NCI-H1694 (cell line): ENCODE data around the gene BICC1.
A peak's percentile ranks its signal among the peaks of the same experiment; 100 is the strongest.

Experiments used
- DNase-seq: peaks from one replicate; lab custom pipeline; 2025; lab: John Stamatoyannopoulos, UW

Gene BICC1

DNA sequence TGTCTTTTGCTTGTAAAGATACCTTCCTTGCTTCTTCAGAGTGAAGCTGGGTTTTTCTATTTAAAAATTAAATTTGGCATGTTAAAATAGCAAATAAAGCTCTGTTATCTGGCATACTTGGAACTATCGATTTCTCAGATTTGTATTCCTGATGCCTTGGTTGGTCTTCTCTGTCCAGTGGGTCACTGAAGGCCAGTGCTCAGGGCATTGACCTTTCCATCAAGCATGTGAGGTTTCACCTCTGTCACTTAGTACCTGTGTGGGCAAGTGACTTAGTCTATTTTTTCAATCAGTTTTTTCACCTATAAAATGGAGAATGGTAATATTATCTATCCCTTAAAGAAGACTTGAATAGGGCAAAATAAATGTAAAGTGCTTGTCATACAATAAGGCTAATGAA, 311.3 kb downstream of the BICC1 start:
- no peak for DNase-seq

DNA sequence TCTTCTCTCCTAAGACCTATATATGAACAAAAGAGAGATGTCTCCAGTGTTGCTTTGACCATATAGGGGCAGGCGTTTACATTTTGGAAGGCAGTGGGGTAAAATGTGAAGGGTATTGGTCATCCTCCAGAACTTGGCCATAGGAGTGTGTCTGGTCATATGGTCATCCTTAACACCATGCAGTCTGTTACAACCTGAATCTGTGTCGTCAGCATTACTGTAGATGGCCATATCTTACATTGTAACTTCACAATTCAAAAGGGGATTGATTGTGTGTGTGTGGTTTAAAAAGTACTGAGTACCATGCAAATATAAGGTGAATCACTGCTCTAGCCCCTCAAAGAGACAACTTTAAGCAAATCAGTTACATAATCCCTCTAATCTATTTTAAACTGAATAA, 311.7 kb downstream of the BICC1 start:
- DNase-seq: no peak

DNA sequence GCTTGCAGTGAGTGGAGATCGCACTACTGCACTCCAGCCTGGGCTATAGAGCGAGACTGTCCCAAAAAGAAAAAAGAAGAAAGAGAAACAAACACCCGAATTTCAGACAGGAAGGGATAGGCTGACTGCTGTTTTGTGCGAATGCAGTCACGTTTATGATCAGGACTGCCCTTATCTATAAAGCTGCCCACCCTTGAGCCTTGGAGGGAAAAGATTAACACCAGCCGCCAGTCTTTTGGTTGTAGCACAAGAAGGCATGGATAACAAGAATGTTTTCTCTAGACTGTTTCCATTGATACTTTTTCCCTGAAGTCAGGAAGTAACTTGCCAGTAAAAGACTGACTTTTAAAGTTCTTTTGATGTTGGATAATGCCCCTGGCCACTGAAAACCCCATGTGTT, 314.0 kb downstream of the BICC1 start:
- DNase-seq: no peak

DNA sequence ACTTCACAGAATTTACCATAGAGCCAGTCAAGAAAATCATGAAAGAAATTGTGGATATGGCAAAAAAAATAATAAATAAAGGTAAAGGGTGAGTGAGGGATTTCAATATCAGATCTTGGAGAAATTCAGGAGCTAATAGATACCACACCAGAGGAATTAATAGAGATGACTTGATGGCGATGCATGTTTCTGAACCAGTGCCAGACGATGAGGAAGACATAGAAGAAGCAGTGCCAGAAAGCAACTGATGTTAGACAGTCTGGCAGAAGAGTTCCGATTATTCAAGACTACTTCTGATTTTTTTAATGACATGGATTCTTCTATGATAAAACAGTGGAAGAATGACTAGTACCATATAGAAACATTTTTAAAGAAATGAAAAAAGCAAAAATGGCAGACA, 314.7 kb downstream of the BICC1 start:
- no peak for DNase-seq

DNA sequence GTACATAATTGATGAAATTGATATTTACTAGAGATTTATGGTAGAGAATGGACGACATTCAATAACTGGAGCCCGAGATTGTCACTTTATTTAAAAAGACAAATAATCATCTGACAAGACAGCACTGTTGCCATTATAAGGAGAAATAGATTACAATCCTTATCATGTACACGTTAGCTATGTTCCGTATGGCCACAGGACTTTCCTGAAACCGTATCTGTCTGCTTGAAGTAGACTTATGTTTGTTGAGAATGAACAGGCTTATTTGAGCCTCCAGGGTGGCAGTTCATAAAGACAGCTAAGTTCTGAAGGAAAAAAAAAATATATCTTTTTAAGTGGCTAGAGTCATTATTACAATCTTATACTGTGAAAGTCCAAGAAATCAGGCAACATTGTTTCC, 317.2 kb downstream of the BICC1 start:
- DNase-seq: no peak

DNA sequence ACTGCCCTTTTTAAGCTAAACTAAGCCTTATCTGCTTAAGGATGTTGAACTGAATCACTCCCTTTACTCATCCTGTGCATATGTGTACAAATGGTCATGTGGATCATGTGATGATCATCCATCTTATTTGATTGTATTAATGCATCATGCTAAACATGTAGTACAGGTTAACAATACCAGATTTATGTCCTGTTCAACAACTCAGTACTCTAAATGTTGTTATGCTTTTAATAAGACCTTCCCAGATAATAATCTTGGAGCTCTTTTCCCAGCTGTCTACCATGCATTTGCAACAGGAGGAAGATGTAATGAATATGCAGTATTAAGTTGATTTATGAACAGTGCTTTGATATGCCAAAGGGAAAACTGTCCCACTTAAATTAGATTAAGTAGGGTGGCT, 318.0 kb downstream of the BICC1 start:
- DNase-seq: no peak

DNA sequence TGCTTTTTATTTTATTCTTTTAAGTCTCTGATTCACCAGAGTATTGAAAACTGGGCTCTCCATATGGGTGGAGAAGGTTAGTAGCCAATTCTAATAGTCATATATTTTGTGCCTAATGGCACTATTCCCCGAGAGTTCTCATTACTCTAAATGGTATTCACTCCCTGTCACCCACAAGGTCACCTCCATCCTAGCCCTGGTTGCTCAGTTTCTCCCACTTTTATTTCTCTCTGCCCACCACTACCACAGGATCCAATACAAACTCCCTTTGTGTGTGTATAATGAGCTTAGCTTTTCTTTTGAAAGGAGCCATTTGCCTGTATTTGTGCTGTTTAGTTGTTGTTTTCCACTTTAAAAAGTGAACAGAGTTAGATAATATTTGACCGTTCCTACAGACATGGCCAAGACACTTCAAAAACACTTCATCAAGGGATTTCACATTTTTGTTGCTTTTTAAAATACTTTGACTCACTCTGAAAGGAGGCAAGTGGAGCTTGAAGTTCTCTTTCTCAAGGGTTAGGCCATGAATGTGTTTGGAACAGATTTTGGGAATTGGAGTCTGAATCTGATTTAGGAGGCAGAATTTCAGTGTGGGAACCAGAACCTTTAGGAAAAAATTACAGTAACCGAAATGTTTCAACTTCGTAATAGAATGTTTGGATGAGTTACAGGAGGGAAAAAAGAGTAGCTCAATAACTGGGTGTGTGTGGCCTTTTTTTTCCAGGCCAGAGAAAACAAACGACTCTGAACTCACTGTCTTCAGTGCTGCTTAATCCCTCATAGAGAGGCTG, 321.3 kb downstream of the BICC1 start:
- DNase-seq: no peak

DNA sequence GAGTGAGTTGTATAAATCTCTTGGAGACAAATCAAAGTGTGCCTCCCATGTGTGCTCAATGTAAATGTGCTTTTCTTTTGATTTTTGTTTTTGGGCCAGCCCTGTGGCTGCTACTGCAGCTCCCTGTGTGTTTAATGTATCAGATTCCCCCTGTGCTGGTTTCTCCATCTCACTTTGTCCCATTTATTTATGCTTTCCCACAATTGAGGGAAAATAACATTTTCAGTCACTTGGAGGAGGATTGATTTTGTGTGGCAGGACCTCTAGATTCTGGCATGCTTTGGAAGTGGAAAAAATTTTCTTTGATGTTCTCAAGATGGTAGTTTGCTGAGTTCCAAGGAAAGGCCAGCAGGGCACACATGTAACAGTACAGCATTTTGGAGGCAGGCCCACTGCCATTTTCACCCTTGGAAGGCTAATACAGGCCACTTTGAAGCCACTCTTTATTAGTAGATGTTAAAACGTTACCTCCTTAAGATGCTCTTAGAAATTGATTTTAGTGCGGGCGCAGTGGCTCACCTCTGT, 323.6 kb downstream of the BICC1 start:
- DNase-seq: no peak

DNA sequence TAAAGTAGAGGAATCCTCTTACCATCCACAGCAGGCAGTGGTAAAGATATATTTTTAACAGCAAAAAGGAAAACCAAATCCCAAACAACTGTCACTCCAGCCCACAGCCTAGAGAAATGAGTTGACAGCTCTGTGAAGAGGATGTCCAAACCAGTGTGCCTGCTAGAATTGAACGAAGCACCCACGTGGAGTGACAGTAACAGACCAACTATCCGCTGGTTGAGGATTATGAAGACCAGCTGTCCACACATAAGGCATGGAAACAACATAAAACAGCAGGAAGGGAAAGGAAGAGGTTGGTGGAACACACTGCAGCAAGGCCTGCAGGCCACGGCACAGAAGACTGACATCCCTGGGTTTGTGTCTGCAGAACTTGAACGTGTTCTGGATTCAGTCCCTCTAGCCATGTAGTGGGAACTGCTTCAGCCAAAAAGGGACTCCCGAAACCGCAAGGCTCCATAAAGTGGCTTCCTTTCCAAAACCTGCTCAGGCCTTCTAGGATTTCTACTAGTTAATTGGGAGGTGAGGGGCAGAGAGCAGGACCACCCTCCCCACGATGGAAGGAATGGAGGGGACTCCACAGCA, 324.4 kb downstream of the BICC1 start:
- no peak for DNase-seq

DNA sequence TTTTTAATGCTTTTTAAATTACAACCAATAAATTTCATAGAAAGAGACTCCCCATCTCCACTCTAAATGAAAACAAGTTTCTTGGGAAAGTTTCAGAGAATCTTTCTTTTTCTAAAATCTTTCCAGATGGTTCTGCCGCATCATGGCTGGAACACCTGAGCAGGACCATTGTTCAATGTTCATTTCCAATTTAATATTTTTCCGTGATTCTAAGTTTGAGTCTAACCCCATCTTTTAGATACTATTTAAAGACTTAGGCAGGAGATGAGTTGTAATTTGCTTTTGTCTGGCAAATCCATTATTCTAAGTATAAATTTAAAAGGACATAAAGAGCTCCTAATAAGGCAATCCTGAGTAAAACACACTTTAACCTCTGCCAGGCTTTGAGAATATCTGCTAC, 325.2 kb downstream of the BICC1 start:
- no peak for DNase-seq

DNA sequence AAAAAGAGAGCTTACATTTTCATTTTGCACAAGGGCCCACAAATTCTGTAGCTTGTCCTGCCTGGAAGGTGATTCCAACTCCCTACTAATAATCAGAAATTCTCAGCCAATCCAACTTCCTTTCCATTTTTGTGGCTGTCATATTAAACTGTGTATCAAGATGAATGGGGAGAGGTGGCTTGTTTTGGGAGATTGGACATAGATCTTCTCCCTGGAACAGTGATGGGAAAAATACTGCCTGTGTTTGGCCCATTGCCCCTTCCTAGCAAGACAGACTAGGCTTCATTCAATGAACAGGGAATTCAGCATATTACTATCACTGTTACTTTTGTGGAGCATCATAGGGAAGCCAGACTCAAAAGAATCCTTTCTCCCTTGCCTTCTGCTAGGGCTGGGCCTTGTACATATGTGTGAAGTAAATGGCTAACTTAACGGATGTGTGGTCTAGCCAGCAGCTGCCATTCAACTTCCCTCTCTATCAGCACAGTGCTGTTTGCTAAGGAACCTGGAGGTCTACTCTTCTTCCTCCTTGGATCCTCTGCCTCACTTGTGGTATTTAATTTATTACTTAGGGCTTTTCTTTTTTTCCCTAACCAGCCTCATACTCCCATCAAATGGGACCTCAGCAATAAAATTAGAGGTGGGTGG, 326.0 kb downstream of the BICC1 start:
- DNase-seq: no peak

DNA sequence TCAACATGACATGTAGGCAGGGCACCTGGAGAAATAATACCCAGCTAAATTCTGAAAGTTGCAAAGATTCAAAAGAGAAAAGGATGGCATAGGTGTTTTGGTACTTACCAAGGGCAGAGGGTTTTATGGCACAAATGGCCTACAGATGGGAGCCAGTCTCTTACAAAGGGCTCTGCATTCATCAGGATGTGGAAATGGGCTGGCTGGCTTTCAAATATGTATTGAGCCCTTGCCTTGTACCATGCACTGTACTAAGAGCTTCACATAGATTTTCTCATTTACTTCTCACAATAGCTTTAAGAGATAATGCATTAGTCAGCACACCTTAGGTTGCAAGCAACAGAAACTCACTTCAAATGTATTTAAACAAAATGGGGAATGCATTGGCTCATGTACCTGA, 327.1 kb downstream of the BICC1 start:
- DNase-seq: no peak

DNA sequence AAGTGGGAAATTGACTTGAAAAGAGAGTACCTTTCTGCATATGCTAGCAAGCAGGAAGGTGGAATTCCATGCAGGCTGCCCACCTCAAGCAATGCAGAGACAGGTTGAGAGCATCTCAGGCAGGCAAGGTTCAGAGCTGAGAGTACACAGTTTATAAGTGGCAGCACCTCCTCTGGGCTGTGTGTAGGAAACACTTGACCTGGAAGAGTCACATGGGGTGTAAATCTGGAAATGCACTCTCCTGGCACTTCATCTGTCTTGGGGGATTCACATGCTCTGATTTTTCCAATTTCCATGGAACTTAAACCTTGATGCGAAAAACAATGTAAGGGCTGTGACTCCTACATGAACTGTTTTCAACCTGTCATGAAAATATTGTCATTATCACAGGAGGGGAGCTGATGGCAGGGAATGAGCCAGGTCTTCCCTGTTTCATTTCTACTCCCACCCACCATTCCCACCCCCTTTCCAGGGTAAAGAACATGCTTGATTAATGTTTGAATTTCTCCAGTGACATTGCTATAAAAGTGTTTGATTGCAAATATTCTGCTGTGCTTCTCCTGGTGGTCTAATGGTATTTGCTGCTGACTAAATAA, 328.3 kb downstream of the BICC1 start:
- DNase-seq: no peak

DNA sequence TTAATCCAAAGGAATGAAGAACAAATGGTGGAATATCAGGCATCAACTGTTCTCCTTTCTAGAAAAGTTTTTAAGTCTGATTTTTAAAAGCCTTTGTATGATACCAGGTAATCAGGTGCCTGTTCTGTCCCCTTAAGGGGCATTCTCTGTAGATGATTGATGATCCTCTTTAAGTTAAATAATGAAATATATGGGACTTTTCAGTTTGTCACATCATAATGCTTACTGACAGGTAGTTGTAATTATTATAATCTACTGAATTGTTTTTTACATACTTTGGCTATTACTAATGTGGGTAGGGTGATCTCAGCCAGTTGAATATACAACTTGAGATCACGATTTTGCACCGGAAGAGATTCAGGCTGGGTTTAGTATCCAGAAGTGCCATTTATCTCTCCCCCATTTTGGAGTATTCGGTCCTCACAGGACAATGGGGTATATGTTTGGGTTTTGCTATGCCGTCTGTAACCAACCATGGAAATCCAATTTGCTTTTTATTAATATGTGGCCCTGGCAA, 330.2 kb downstream of the BICC1 start:
- DNase-seq: no peak

DNA sequence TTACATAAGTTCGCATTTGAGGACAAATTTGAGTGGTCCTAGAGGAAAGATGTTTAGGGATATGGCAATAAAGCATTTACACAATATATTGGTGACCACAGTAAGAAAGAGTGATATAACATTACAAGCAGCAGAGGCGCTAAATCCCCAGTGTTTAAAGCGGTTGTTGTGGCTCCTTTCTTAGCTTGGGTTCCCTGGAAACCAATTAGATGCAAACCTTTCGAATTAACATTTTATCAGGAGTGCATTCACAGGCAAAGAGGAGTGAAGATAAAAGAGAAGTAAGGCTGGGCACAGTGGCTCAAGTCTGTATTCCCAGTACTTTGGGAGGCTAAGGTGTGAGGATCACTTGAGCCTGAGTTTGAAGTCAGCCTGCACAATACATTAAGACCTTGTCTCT, 331.1 kb downstream of the BICC1 start:
- DNase-seq: no peak

DNA sequence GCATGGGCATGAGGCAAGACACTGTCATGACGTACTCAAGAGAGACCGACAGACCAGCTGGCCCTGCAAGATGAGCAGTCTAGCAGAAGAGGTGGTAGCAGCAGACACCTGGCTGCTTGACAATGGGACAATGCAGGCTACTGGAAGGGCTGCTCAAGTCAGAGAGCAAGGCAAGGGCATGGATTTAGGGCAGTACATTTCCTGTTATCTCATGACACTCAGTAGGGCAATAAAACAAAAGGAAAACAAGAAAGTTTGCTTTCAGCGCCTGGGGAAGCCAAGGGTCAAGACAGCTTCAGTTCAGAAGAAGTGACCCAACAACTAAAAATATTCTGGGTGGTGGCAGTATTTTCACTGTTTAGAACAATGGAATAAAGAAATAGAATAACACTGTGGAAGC, 332.0 kb downstream of the BICC1 start:
- no peak for DNase-seq

DNA sequence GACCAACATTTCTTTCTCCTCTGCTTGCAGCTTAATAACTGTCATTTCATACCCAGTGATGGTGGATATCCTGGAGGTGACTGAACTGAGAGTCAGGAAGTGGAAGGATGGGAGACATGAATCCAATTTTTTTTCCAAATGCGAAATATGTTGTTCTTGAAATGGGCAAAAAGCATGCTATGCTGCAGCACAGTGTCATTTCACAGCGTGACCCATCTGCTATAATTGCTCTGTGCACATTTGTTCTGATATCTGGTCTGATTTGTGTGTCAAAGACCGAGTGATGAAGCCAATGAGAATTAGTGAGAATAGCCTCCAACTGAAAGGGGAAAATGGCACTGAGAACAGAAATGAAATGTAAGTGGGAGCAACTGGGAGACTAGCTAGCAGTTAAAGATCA, 334.2 kb downstream of the BICC1 start:
- DNase-seq: no peak

DNA sequence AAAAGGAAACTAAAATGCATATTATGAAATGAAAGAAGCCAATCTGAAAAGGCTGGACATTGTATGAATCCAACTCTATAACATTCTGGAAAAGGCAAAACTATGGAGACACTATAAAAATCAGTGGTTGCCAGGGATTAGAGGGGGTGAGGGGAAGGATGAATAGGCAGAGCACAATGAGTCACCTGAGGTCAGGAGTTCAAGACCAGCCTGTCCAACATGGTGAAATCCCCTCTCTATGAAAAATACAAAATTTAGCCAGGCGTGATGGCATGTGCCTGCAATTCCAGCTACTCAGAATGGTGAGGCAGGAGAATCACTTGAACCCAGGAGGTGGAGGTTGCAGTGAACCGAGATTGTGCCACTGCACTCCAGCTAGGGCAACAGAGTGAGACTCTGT, 338.9 kb downstream of the BICC1 start:
- no peak for DNase-seq

DNA sequence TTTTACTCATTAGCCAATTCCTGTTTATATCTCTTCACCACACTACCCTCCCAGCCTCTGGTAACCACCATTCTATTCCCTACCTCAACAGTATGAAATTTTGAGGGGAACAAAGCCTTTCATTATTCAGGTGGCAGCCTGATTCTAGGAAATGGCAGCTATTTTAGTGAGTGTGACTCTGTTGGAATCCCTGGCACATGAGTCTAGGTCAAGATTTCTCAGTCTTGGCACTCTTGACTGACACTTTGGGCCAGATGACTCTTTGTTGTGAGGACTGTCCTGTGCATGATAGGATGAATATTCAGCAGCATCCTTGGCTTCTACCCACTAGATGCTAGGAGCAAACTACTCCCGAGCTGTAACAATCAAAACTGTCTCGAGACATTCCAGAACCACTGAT, 341.0 kb downstream of the BICC1 start:
- no peak for DNase-seq

DNA sequence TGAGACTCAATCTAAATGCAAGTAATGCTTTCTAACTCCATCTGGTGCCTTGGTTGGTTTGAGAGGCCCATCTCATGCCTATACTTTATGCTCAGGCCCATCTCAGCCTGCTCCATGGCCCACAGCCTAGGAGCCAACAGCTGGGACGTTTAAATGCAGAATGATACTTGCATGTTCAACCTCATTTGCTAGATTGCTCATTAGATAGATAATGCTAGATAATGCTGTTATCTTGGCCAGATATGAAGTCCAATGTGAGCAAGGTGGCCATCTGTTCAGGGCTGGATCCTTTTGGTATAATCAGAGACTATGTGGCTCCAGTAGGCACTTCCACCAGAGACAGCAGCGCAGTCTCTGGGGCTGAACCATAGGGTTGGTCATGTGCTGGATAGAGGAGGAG, 342.1 kb downstream of the BICC1 start:
- peak; percentile 3 for DNase-seq

DNA sequence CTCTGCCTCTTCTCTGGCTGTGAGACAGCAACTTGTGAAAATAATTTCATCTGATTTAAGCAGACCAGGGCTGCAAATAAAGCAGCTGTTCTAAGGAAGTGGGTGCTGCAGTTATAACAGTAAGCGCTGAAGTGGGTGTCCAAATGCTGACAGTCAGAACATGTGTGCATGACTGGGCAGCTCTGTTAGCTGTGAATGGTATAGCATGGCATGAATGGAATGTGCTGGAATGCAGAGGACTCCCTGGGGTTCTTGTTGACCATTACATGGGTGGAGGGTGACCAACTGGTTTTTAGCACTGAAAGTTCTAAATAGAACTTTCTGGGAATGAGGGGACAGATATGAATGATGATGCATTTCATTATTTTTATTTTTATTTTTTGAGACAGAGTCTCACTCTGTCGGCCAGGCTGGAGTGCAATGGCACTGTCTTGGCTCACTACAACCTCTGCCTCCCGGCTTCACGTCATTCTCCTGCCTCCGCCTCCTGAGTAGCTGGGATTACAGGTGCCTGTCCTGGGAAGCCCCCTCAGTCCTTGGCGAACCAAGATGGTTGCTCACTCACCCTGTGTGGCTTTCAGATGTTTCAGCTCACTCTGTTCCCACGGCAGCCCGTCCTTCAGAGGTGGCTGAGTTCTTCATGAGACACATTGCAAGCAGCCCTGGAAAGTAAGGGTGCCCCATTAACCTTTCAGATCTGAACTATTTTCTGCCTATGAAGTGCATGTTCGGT, 344.0 kb downstream of the BICC1 start:
- no peak for DNase-seq

DNA sequence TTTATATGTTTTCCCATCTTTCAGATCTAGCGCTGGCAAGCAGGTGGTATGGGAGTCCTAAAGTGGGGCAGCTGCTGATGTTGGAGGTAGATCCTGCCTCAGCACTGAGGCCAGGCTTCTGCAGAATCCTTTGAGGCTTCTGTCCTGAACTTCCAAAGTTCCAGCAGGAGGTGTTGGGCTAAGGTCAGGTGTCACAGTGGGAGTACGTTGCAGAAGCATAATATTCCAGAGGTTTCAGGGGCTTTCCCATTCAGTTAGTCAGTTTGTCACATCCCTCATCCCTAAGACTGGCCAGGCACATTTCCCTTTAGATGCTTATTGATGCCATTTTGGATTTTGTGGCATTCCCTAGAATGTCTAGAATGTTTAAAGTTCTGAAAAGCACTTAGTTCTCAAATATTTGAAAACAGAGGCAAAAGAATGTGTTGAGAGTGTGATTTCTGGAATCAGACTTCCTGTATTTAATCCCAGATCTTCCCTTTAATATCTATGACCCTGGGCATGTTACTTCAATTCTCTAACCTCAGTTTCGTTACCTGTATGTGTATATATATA, 344.7 kb downstream of the BICC1 start:
- no peak for DNase-seq
